EH (cell line): ENCODE measurements around the gene RNF123.

Experiments
- DNase-seq: peaks from one replicate; pipeline ENCODE4 v3.0.0-alpha.2; 2015; ENCODE audit warnings: low read depth

Gene RNF123

DNA sequence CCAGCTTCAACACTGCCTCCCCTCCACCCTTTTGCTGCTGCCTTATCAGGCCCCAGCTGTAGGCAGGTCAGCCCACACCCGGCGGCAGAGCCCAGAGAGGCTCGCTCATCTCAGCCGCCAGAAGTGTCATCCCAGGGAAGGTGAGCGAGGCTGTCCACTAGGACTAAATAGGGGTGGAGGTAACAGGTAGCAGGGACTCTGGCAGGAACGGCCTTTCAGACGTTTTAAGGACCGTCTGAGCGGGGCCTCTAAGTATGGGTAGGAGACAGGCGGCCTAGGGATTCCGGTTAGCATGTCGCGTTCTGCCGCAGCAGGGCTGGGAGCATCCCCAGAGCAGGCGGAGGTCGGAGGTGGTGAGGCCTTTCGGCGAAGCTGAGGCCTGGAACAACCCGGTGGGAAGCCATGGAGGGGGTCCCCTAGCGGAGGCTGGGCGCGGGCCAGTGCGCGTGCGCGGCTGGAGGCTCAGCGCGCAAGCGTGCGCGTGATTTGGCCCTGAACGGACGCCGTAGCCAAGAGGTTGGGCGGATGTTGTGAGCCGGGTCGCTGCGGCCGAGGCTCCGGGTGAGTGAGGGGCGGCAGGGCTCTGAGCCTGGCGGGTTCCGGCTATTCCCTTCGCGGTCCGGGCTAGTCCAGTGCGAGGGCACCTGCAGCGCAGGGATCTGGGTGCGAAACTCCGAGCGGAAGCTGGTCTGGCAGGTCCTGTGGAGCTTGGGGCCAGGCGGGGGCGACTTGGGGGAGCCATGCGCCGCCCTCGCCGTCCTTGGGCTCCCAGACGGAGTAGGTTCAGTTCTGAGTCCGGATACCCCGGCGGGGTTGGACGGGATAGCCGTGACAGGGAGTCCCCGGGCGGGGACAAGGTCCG lies at the start of gene RNF123, which contains the start of gene MST1:
TSS of gene RNF123 (plus strand) at position 512 of the 862 bp plus-strand sequence. CDS start 1,609 bp downstream, outside the sequence.
TSS of gene MST1 (minus strand) at position 429 of the 862 bp plus-strand sequence. CDS start 783 bp downstream, outside the sequence.
- peak; percentile 89 for DNase-seq

DNA sequence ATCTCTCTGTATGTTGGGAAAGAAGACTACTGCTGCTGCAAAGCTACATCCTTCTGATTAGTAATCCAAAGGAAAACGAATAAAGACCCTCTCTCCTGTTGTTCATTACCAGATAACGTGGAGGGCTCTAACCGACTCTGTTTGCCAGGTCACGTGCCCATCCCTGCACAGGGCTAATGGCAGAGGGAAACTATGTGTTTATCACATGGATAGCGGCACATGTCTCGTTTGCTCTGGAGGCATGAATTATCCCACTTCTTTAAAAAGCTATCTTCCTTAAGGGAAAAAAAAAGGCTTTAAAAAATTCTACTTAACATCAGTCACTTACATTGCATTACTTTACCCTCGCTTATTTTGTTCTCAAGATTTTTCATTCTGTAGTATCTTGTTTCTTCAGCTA lies 48.1 kb upstream of the RNF123 start:
- no peak for DNase-seq

DNA sequence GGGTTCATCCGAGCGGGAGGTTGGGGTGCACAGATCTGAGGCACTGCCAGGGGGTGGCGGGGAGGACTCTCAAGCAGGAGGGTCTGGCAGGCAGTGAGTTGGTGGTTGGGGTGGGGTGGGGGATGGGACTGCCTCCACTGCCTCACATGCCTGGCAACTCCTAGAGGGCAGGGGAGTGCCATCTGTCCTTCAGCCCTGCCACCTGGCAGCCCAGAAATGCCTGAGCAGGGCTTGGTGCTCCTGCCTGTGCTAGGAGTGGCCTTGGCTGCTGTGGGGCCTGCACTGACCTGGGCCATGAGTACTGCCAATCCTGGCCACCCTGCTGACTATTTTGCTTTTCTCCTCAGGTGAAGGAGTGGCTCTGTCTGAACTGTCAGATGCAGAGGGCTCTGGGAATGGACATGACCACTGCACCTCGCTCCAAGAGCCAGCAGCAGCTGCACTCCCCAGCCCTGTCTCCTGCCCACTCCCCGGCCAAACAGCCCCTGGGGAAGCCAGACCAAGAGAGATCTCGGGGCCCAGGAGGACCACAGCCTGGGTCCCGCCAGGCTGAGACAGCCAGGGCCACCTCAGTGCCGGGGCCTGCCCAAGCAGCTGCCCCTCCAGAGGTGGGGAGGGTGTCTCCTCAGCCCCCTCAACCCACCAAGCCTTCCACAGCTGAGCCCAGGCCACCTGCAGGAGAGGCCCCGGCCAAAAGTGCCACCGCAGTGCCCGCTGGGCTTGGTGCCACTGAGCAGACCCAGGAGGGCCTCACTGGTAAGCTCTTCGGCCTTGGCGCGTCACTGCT lies 47.2 kb upstream of the RNF123 start:
- DNase-seq, result no peak

DNA sequence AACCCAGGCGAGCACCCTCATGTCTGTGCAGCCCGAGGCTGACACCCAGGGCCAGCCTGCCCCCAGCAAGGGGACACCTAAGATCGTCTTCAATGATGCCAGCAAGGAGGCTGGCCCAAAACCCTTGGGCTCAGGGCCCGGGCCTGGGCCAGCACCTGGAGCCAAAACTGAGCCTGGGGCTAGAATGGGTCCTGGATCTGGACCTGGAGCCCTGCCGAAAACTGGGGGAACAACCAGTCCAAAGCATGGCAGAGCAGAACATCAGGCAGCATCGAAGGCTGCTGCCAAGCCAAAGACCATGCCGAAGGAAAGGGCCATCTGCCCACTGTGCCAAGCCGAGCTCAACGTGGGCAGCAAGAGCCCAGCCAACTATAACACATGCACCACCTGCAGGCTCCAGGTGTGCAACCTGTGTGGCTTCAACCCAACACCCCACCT lies 46.6 kb upstream of the RNF123 start:
- DNase-seq, result no peak

DNA sequence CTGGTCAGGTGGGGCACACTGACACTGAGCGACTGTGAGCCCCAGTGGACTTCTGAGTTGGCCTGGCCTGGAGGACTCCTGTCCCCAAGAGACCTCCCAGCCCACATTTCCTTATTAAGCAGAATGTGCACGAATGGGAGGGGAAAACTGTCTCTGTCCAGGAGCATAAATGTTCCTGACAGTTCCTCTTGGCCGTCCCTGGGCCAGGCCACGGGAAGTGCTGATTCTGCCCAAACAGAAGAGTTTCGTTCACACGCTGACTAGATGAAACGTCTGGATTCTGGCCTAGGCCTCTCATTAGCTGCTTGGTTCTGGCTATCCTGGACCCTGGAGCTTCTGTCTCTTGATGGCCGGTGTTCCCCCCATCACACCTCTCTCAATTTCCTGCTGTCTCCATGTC lies 44.7 kb upstream of the RNF123 start:
- no peak for DNase-seq

DNA sequence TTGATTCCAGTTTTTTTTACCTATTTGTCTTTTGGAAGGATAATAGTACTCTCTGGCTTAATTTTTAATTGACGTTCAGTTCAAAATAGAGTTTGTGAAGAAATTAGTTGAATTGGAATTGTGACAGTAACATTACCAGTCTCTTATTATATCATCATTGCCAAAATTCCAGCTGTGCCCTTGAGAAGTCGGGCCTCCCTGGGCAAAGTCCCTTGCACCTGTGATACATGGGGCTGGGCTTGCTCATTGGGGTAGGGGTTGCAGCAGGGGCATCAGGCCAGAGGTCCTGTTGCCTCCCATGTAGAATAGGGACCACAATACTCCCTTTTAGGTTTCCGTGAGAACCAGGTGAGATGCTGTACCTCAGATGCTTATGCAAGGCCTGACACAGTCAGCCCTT lies 43.1 kb upstream of the RNF123 start:
- no peak for DNase-seq

DNA sequence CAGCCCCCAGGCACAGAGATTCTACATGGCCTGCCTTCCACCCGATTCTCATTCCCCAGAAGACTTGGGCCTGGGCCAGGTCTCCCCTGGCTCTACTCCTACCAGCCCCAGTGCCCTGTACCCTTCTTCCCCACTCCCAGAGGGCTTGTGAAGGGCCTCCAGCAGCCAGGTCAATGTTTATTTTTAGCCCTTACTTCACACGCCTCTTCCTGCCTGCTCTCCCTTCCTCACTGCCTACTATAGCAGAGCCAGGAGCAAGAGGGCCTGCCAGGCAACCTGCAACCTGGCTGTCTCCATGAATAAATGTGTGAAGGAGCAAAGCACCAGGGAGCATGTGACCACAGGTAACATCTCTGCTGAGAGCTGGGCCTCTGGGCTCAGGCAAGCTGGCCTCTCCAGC lies 41.6 kb upstream of the RNF123 start:
- DNase-seq, result no peak

DNA sequence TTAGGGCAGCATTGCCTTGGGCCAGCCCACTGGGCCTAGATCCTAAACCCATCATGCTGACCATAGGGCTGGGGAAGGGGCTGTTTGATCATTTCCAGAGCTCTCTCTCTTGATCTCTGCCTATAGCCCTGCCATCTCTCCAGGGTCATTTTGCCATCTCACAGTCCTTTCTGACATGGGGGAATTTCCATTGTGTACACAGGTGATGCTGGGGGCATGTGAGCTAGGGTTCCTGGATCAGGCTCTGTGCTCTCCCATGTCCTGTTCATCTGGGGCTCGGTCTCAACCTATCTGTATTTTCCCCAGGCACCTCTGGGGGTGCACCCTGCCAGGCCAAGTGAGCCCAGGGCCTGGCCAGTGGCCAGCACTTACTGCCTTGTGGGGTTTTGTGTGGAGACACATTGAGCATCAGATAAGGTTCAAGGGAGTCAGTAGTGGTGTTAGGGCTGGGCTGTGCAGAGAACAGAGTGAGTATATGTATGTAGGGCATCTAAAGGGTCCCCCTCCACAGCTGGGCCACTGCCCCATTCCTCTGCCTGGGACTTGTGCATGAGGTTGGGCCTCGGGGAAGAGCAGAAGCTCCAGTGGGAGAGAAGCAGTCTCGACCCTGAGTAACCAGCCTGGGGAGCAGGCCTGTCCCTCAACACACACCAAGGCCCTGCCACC lies 40.9 kb upstream of the RNF123 start:
- DNase-seq, result no peak

DNA sequence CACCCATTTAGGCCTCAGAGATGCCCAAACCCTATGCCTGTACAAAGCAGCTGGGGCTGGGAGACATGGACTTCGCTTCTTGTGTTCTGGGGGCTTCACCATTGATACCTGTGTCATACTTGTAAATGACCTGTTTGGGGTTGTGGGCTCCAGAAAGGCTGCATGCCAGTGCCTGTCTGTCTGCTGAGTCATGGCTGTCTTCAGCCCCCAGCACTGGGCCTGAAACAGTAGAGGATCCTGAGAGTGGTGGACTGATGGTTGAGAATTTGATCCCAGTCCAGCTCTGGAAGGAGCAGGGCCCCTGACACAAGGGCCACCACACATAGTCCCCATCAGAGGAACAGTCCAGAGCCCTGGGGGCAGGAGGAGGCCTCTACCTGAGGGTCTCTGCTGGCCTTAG lies 39.8 kb upstream of the RNF123 start:
- no peak for DNase-seq

DNA sequence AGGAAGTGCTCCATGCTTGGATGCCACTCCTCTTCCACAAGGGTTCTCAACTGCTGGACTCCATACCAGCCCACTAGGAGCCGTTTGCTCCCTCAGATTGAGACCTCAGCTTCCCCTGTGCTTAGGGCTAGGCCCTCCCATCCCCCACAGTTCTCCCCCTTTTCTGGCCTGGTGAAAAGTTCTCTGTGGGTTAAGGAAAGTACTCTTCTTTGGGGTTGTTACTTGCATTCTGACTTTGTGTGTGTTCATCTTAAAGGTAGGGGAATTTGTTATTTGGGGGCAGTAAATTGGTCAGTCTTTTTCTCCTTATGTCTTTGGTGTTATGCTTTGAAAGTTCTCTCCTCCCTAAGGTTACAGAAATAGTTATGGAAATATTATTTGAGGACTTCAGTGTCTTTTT lies 39.2 kb upstream of the RNF123 start:
- no peak for DNase-seq

DNA sequence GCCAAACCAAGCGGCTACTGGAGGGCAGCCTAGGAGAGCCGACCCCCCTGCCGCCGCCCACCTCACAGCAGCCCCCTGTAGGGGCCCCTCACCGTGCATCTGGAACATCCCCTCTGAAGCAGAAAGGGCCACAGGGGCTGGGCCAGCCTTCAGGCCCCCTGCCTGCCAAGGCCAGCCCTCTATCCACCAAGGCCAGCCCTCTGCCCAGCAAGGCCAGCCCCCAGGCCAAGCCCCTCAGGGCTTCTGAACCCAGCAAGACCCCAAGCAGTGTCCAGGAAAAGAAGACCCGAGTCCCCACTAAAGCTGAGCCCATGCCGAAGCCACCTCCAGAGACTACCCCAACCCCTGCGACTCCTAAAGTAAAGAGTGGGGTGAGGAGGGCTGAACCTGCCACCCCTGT lies 38.7 kb upstream of the RNF123 start:
- no peak for DNase-seq

DNA sequence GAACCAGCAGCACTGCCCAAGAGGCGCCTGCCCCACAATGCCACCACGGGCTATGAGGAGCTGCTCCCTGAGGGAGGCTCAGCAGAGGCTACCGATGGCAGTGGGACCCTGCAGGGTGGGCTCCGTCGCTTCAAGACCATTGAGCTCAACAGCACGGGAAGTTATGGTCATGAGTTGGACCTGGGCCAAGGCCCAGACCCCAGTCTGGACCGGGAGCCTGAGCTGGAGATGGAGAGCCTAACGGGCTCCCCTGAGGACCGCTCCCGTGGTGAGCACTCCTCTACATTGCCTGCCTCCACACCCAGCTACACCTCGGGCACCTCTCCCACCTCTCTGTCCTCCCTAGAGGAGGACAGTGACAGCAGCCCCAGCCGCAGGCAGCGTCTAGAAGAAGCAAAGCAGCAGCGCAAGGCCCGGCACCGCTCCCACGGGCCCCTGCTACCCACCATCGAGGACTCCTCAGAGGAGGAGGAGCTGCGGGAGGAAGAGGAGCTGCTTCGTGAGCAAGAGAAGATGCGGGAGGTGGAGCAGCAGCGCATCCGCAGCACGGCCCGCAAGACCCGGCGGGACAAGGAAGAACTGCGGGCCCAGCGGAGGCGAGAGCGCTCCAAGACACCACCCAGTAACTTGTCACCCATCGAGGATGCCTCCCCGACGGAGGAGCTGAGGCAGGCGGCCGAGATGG lies 37.0 kb upstream of the RNF123 start:
- DNase-seq, result no peak

DNA sequence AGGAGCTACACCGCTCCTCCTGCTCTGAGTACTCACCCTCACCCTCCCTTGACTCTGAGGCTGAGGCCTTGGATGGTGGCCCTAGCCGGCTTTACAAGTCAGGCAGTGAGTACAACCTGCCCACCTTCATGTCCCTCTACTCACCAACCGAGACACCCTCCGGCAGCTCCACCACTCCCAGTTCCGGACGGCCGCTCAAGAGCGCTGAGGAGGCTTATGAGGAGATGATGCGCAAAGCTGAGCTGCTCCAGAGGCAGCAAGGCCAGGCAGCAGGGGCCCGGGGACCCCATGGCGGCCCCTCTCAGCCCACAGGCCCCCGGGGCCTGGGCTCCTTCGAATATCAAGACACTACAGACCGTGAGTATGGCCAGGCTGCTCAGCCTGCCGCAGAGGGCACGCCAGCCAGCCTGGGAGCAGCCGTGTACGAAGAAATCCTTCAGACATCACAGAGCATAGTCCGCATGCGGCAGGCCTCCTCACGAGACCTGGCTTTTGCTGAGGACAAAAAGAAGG lies 36.4 kb upstream of the RNF123 start:
- no peak for DNase-seq

DNA sequence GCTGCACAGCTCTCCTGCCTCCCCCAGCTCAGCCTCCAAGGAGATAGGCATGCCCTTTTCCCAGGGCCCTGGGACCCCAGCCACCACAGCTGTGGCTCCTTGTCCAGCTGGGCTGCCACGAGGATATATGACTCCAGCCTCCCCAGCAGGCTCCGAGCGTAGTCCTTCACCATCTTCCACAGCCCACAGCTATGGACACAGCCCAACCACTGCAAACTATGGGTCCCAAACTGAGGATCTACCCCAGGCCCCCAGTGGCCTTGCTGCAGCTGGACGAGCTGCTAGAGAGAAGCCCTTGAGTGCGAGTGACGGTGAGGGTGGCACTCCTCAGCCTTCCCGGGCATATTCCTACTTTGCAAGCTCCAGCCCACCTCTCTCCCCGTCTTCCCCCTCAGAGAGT lies 35.7 kb upstream of the RNF123 start:
- no peak for DNase-seq

DNA sequence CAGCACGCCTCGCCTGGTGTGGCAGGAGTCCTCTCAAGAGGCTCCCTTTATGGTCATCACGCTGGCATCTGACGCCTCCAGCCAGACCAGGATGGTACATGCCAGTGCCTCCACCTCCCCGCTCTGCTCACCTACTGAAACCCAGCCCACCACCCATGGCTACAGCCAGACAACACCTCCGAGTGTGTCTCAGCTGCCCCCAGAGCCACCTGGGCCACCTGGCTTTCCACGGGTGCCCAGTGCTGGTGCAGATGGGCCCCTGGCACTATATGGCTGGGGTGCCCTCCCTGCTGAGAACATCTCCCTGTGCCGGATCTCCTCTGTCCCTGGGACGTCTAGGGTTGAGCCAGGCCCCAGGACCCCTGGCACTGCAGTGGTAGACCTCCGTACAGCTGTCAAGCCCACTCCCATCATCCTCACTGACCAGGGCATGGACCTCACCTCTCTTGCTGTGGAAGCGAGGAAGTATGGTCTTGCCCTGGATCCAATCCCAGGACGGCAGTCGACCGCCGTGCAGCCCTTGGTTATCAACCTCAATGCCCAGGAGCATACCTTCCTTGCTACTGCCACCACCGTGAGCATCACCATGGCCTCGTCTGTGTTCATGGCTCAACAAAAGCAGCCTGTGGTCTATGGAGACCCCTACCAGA lies 35.1 kb upstream of the RNF123 start:
- DNase-seq, result no peak

DNA sequence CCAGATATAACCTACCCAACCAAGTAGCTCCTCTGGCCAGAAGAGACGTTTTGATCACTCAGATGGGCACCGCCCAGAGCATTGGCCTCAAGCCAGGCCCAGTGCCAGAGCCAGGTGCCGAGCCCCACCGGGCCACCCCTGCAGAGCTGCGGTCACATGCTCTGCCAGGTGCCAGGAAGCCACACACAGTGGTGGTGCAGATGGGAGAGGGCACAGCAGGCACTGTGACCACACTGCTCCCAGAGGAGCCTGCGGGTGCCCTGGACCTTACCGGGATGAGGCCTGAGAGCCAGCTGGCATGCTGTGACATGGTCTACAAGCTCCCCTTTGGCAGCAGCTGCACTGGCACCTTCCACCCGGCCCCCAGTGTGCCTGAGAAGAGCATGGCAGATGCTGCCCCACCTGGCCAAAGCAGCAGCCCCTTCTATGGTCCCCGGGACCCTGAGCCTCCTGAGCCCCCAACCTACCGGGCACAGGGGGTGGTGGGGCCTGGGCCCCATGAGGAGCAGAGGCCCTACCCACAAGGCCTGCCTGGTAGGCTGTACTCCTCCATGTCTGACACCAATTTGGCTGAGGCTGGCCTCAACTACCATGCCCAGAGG lies 34.3 kb upstream of the RNF123 start:
- no peak for DNase-seq

DNA sequence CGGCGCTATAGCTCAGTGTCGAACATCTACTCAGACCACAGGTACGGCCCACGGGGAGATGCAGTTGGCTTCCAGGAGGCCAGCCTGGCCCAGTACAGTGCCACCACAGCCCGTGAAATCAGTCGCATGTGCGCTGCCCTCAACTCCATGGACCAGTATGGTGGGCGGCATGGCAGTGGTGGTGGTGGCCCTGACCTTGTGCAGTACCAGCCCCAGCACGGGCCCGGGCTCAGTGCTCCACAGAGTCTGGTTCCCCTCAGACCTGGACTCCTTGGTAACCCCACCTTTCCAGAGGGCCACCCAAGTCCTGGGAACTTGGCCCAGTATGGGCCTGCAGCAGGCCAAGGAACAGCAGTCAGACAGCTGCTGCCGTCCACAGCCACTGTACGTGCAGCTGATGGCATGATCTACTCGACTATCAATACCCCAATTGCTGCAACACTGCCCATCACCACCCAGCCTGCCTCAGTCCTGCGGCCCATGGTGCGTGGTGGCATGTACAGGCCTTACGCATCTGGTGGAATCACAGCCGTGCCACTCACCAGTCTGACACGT lies 33.5 kb upstream of the RNF123 start:
- DNase-seq, result no peak

DNA sequence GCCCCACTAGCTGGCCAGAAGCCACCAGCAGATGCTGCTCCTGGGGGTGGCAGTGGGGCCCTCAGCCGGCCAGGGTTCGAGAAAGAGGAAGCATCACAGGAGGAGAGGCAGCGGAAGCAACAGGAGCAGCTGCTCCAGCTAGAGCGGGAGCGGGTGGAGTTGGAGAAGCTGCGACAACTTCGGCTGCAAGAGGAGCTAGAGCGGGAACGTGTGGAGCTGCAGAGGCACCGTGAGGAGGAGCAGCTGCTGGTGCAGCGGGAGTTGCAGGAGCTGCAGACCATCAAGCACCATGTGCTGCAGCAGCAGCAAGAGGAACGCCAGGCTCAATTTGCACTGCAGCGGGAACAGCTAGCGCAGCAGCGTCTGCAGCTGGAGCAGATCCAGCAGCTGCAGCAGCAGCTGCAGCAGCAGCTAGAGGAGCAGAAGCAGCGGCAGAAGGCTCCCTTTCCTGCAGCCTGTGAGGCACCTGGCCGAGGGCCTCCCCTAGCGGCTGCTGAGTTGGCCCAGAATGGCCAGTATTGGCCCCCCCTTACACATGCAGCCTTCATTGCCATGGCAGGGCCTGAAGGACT lies 32.7 kb upstream of the RNF123 start:
- no peak for DNase-seq

DNA sequence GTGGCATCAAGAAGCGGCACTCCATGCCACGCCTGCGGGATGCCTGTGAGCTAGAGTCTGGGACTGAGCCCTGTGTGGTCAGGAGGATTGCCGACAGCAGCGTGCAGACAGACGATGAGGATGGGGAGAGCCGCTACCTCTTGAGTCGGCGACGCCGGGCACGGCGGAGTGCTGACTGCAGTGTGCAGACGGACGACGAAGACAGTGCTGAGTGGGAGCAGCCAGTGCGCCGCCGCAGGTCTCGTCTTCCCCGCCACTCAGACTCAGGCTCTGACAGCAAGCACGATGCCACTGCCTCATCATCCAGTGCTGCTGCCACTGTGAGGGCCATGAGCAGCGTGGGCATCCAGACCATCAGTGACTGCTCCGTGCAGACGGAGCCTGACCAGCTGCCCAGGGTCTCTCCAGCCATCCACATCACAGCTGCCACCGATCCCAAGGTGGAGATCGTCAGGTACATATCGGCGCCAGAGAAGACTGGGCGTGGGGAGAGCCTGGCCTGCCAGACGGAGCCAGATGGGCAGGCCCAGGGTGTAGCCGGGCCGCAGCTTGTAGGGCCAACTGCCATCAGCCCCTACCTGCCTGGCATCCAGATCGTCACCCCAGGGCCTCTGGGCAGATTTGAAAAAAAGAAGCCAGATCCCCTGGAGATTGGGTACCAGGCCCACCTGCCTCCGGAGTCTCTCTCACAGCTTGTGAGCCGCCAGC lies 32.0 kb upstream of the RNF123 start:
- DNase-seq, result no peak
